H9 (cell line): ENCODE results near the gene INPP5E. TPM values are rescaled to one million over a fixed set of nuclear protein-coding genes. Genes with fewer than 3 reads are reported as not detected.
A peak's percentile ranks its signal among the peaks of the same experiment; 100 is the strongest.

ENCODE experiments used
- DNase-seq: peaks from one replicate; pipeline ENCODE4 v3.0.0-alpha.2; 2017
- H2AFZ ChIP-seq: one replicate; pipeline ENCODE4 v1.6.1; 2013; ENCODE audit warnings: mild to moderate bottlenecking, low read length, control low read depth, moderate library complexity
- H2AK5ac ChIP-seq: 2 replicates; pipeline ENCODE4 v1.6.1; 2013; ENCODE audit warnings: low read length, control low read depth, mixed read lengths; ENCODE audit not compliant: insufficient read length
- H2BK120ac ChIP-seq: one replicate; pipeline ENCODE4 v1.6.1; 2013; ENCODE audit warnings: low read depth, mild to moderate bottlenecking, low read length, control low read depth, inconsistent platforms; ENCODE audit not compliant: poor library complexity, severe bottlenecking
- H2BK12ac ChIP-seq: 2 replicates; pipeline ENCODE4 v1.6.1; 2013; ENCODE audit warnings: low read length, control low read depth, mixed read lengths, low read depth; ENCODE audit not compliant: insufficient read length
- H2BK15ac ChIP-seq: 2 replicates; pipeline ENCODE4 v1.6.1; 2013; ENCODE audit warnings: low read depth, low read length, control low read depth
- H2BK20ac ChIP-seq: one replicate; pipeline ENCODE4 v1.6.1; 2013; ENCODE audit warnings: low read depth, mild to moderate bottlenecking, low read length, control low read depth, inconsistent platforms; ENCODE audit not compliant: poor library complexity, severe bottlenecking
- H2BK5ac ChIP-seq: 2 replicates; pipeline ENCODE4 v1.6.1; 2013; ENCODE audit warnings: low read length, control low read depth, mixed read lengths; ENCODE audit not compliant: insufficient read length
- H3K14ac ChIP-seq: 2 replicates; pipeline ENCODE4 v1.6.1; 2013; ENCODE audit warnings: low read length, control low read depth; ENCODE audit not compliant: insufficient read depth
- H3K18ac ChIP-seq: 2 replicates; pipeline ENCODE4 v1.6.1; 2013; ENCODE audit warnings: low read depth, mild to moderate bottlenecking, mixed read lengths, low read length, control low read depth; ENCODE audit not compliant: insufficient read length
- H3K23ac ChIP-seq: 2 replicates; pipeline ENCODE4 v1.6.1; 2013; ENCODE audit warnings: low read length, control low read depth, mixed read lengths, low read depth; ENCODE audit not compliant: insufficient read length
- H3K23me2 ChIP-seq: 2 replicates; pipeline ENCODE4 v1.6.1; 2013; ENCODE audit warnings: low read depth, mild to moderate bottlenecking, mixed read lengths, low read length, control low read depth; ENCODE audit not compliant: insufficient read length, poor library complexity, severe bottlenecking
- H3K27ac ChIP-seq: 2 replicates; pipeline ENCODE4 v1.5.1; 2013; ENCODE audit warnings: low read length, control low read depth, mixed read lengths, low read depth; ENCODE audit not compliant: insufficient read length
- H3K27me3 ChIP-seq: 2 replicates; pipeline ENCODE4 v1.6.1; 2013; ENCODE audit warnings: low read length, control low read depth, inconsistent platforms; ENCODE audit not compliant: insufficient read depth
- H3K4ac ChIP-seq: 2 replicates; pipeline ENCODE4 v1.6.1; 2013; ENCODE audit warnings: low read depth, mild to moderate bottlenecking, control low read depth, inconsistent platforms, low read length, moderate library complexity
- H3K4me1 ChIP-seq: 2 replicates; pipeline ENCODE4 v1.6.1; 2013; ENCODE audit warnings: low read length, control low read depth, inconsistent platforms; ENCODE audit not compliant: insufficient read depth
- H3K4me2 ChIP-seq: 2 replicates; pipeline ENCODE4 v1.6.1; 2013; ENCODE audit warnings: low read length, control low read depth, mixed read lengths; ENCODE audit not compliant: insufficient read length, insufficient read depth
- H3K56ac ChIP-seq: 2 replicates; pipeline ENCODE4 v1.6.1; 2013; ENCODE audit warnings: low read depth, mild to moderate bottlenecking, mixed read lengths, low read length, control low read depth; ENCODE audit not compliant: insufficient read length
- H3K79me1 ChIP-seq: 2 replicates; pipeline ENCODE4 v1.6.1; 2013; ENCODE audit warnings: low read depth, mild to moderate bottlenecking, moderate library complexity, low read length, control low read depth, inconsistent platforms; ENCODE audit not compliant: insufficient read depth, poor library complexity, severe bottlenecking
- H3K79me2 ChIP-seq: 2 replicates; pipeline ENCODE4 v1.6.1; 2013; ENCODE audit warnings: low read length, control low read depth, inconsistent platforms; ENCODE audit not compliant: insufficient read depth
- H3K9ac ChIP-seq: 2 replicates; pipeline ENCODE4 v1.6.1; 2013; ENCODE audit warnings: low read length, control low read depth, mixed read lengths; ENCODE audit not compliant: insufficient read length; ENCODE audit errors: extremely low read depth
- H3K9me3 ChIP-seq: one replicate; pipeline ENCODE4 v1.6.1; 2013; ENCODE audit warnings: low read depth, low read length, inconsistent platforms; ENCODE audit not compliant: control insufficient read depth
- H3T11ph ChIP-seq: one replicate; pipeline ENCODE4 v1.6.1; 2013; ENCODE audit warnings: mild to moderate bottlenecking, low read length, control low read depth, inconsistent platforms
- H4K20me1 ChIP-seq: one replicate; pipeline ENCODE4 v1.6.1; 2013; ENCODE audit not compliant: control insufficient read depth, insufficient read length, insufficient read depth
- H4K5ac ChIP-seq: 2 replicates; pipeline ENCODE4 v1.6.1; 2013; ENCODE audit warnings: low read depth, mild to moderate bottlenecking, mixed read lengths, low read length, control low read depth; ENCODE audit not compliant: insufficient read length
- H4K8ac ChIP-seq: replicated peaks from 2 replicates; pipeline ENCODE4 v1.6.1; 2013; ENCODE audit warnings: low read length, control low read depth, mixed read lengths, low read depth; ENCODE audit not compliant: insufficient read length
- H4K91ac ChIP-seq: 2 replicates; pipeline ENCODE4 v1.6.1; 2013; ENCODE audit warnings: low read depth, mild to moderate bottlenecking, moderate library complexity, mixed read lengths, low read length, control low read depth; ENCODE audit not compliant: insufficient read length
- H3K27ac Mint-ChIP-seq, 3 experiments: 2 replicates in 2 of 3; 3 replicates in 1 of 3; pipeline ENCODE4 v1.8.0; 2020 to 2021; ENCODE audit warnings: mixed read lengths in 3 of 3, mild to moderate bottlenecking in 1 of 3, moderate library complexity in 1 of 3
- H3K27me3 Mint-ChIP-seq: 2 replicates; pipeline ENCODE4 v1.8.0; 2021; ENCODE audit warnings: low read depth, mild to moderate bottlenecking, moderate library complexity, mixed read lengths
- H3K36me3 Mint-ChIP-seq, 3 experiments: 2 replicates in 2 of 3; 3 replicates in 1 of 3; pipeline ENCODE4 v1.8.0; 2020 to 2021; ENCODE audit warnings: low read depth in 3 of 3, mixed read lengths in 3 of 3; ENCODE audit not compliant: insufficient read depth in 1 of 3
- H3K4me1 Mint-ChIP-seq, 2 experiments: 2 replicates each; pipeline ENCODE4 v1.8.0; 2020; ENCODE audit warnings: mixed read lengths in 2 of 2
- H3K4me3 Mint-ChIP-seq, 2 experiments: 2 replicates in 1 of 2; 3 replicates in 1 of 2; pipeline ENCODE4 v1.8.0; 2020 to 2021; ENCODE audit warnings: mild to moderate bottlenecking in 2 of 2, mixed read lengths in 2 of 2, moderate library complexity in 1 of 2
- H3K9me3 Mint-ChIP-seq, 2 experiments: 2 replicates in 1 of 2; 3 replicates in 1 of 2; pipeline ENCODE4 v1.8.0; 2020; ENCODE audit warnings: mild to moderate bottlenecking in 2 of 2, mixed read lengths in 2 of 2, moderate library complexity in 1 of 2
- CTCF ChIP-seq: fragments of 200-600 bp; sonication (generic); conservative IDR thresholded peaks from 3 replicates; pipeline ENCODE4 v1.8.0; 2021; ENCODE audit warnings: antibody characterized with exemption, mild to moderate bottlenecking
- WGBS: extraction: QIAGEN DNeasy Blood & Tissue Kit; methylation state at CpG from one replicate; pipeline ENCODE4 v1.1.7; 2013; ENCODE audit warnings: missing lambda C conversion rate, low lambda C conversion rate, mixed read lengths; ENCODE audit not compliant: insufficient read length; ENCODE audit errors: extremely low coverage; 5-methylcytosine and 5-hydroxymethylcytosine counted together
- total RNA-seq: library from RNA; stranded (reverse); gene quantifications from 2 replicates; pipeline ENCODE4 v1.2.1, GENCODE V29; 2021

The INPP5E gene
- total RNA-seq, 1 experiment from 2014 or later = 21.0 TPM

DNA sequence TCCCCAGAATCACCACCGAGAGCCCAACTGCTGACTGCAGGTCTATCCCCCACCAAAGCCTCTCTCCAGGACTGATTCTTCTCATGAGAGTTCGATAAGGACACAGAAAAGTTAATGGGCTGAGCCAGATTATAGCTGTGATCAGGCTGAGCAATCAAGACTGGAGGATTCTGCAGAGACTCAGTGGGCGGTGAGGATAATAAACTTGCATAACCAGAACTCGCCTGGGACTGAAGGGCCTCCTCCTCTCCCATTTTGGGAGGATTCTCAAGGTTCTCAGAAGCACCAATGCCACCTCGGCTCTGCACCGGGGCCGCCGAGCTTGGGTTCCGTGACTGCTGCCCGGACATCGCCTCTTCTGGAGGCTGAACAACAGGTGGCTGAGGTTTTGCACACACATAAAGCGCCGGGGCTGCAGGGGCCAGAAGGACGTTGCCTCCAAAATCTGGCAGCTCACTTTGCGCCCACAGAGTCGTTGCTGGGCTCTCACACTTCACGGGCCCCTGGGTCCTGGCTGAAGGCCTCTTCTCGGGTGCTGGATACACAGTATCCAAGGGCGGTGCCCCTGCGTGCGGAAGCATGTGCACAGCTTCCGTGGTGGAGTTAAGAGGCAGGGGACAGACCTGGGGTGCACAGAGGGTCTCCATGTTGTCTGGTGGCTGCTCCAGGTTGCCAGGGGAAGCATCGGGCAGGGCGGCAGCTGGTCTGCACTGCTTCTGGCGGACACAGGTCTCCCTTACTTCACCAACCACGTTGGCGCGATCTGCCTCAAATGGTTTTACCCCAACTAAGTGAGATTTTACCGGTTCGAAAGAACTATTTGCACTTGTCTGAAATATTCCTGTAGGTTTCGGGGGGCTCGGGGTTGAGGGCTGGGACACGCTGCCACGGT is 35.6 kb upstream of the INPP5E start:
- TF ChIP-seq CTCF = no peak
- Mint-ChIP-seq H3K27me3 (no peaks in the 10 kb centered on the region), H3K27ac (peak overlapping the region in 1 of 3 experiments; percentile 49; a peak in 2 of 7 replicates), H3K36me3 (peaks cover 37 to 81% (median 80%) of the 10 kb centered on the region in 3 experiments; a peak in 6 of 7 replicates), H3K4me3 (no peak overlapping the region), H3K9me3 (no peaks in the 10 kb centered on the region), H3K4me1 (no peaks in the 10 kb centered on the region)
- Histone ChIP-seq H3K23me2 (no peaks in the 10 kb centered on the region), H3K56ac (no peak overlapping the region), H4K91ac (no peak overlapping the region), H4K5ac (no peak overlapping the region), H2AK5ac (no peak overlapping the region), H3K9ac (no peak overlapping the region), H2BK20ac (no peak overlapping the region), H4K20me1 (peaks cover 2% of the 10 kb centered on the region), H3K4me1 (no peaks in the 10 kb centered on the region), H2BK120ac (no peak overlapping the region), H2AFZ (no peak overlapping the region), H3K9me3 (no peaks in the 10 kb centered on the region), H3K18ac (no peak overlapping the region), H3K27me3 (no peaks in the 10 kb centered on the region), H3K79me2 (peaks cover 39% of the 10 kb centered on the region), H4K8ac (no peak overlapping the region), H2BK15ac (no peak overlapping the region), H3K4ac (no peak overlapping the region), H3K23ac (no peak overlapping the region), H3K14ac (no peak overlapping the region), H3T11ph (no peak overlapping the region), H3K79me1 (peaks cover 26% of the 10 kb centered on the region), H2BK5ac (no peak overlapping the region), H3K4me2 (no peak overlapping the region), H3K27ac (no peak overlapping the region), H2BK12ac (no peak overlapping the region)
- no peak for DNase-seq
- no CpG with 5 or more reads among the region's 34 CpGs for WGBS
